CD14-positive monocyte (primary cell): ENCODE data around the gene KLK14. TPM values are rescaled to one million over a fixed set of nuclear protein-coding genes. Genes with fewer than 3 reads are reported as not detected.

Experiments
- DNase-seq, 3 donors: peaks; one replicate each; pipeline ENCODE4 v3.0.0-alpha.2; 2011 to 2022
- H2AFZ ChIP-seq: 2 replicates; pipeline ENCODE4 v1.6.0; 2012; ENCODE audit warnings: mild to moderate bottlenecking, low read depth, low read length, inconsistent platforms; ENCODE audit not compliant: insufficient read depth, poor library complexity, severe bottlenecking
- H3K27ac ChIP-seq, 2 donors: 1 replicate in 1 of 2; 2 replicates in 1 of 2; pipeline ENCODE4 v1.5.1; 2012 to 2013; ENCODE audit warnings: low read length in 2 of 2, control low read depth in 1 of 2, inconsistent platforms in 1 of 2, low read depth in 1 of 2, mild to moderate bottlenecking in 1 of 2
- H3K27me3 ChIP-seq, 2 donors: one replicate each; pipeline versions ENCODE4 v1.6.0 to v1.6.1; 2011 to 2013; ENCODE audit warnings: low read length in 2 of 2; ENCODE audit not compliant: control insufficient read depth in 2 of 2, insufficient read depth in 2 of 2
- H3K36me3 ChIP-seq, 2 donors: replicated peaks in 1 of 2; 1 replicate in 1 of 2; 2 replicates in 1 of 2; pipeline versions ENCODE4 v1.5.1 to v1.6.1; 2012 to 2013; ENCODE audit warnings: low read length in 2 of 2, control low read depth in 1 of 2, inconsistent platforms in 1 of 2, mild to moderate bottlenecking in 1 of 2; ENCODE audit not compliant: insufficient read depth in 2 of 2, control insufficient read depth in 1 of 2
- H3K4me1 ChIP-seq, 2 donors: 1 replicate in 1 of 2; 2 replicates in 1 of 2; pipeline versions ENCODE4 v1.5.1 to v1.6.1; 2012 to 2013; ENCODE audit warnings: low read length in 2 of 2, control low read depth in 1 of 2, inconsistent platforms in 1 of 2, mild to moderate bottlenecking in 1 of 2, moderate library complexity in 1 of 2; ENCODE audit not compliant: insufficient read depth in 2 of 2, control insufficient read depth in 1 of 2
- H3K4me2 ChIP-seq: replicated peaks from 2 replicates; pipeline ENCODE3; 2012; ENCODE audit warnings: low read length, moderate library complexity, mild to moderate bottlenecking; ENCODE audit not compliant: poor library complexity, severe bottlenecking; ENCODE audit errors: extremely low read depth
- H3K4me3 ChIP-seq, 3 experiments: fragments of 200-600 bp in 1 of 3; sonication (generic) in 1 of 3; replicated peaks in 1 of 3; 1 replicate in 2 of 3; 2 replicates in 1 of 3; pipeline ENCODE4 v1.5.1; 2011 to 2013; ENCODE audit warnings: low read length in 3 of 3, mild to moderate bottlenecking in 3 of 3, control low read depth in 2 of 3, low read depth in 2 of 3, inconsistent platforms in 1 of 3, moderate library complexity in 1 of 3
- H3K79me2 ChIP-seq: 2 replicates; pipeline ENCODE4 v1.6.0; 2012; ENCODE audit warnings: mild to moderate bottlenecking, control low read depth, inconsistent platforms, low read length, moderate library complexity; ENCODE audit not compliant: insufficient read depth
- H3K9ac ChIP-seq: 2 replicates; pipeline ENCODE4 v1.6.0; 2017; ENCODE audit warnings: low read length, mild to moderate bottlenecking; ENCODE audit not compliant: insufficient read depth, poor library complexity, severe bottlenecking
- H3K9me3 ChIP-seq, 2 donors: replicated peaks in 1 of 2; 1 replicate in 1 of 2; 2 replicates in 1 of 2; pipeline versions ENCODE4 v1.5.1 to v1.6.1; 2012 to 2013; ENCODE audit warnings: low read length in 2 of 2, control low read depth in 1 of 2; ENCODE audit not compliant: control insufficient read depth in 1 of 2, insufficient read depth in 1 of 2
- H4K20me1 ChIP-seq: 2 replicates; pipeline ENCODE4 v1.6.0; 2012; ENCODE audit warnings: mild to moderate bottlenecking, low read length, control low read depth, moderate library complexity; ENCODE audit not compliant: insufficient read depth
- H3K27ac Mint-ChIP-seq, 7 donors: one replicate each; pipeline ENCODE4 v1.8.0; 2020; ENCODE audit warnings: mild to moderate bottlenecking in 7 of 7, mixed read lengths in 7 of 7, moderate library complexity in 6 of 7, inconsistent platforms in 2 of 7
- H3K27me3 Mint-ChIP-seq, 3 donors: one replicate each; pipeline ENCODE4 v1.8.0; 2021 to 2022; ENCODE audit warnings: low read depth in 3 of 3, mild to moderate bottlenecking in 3 of 3, mixed read lengths in 3 of 3, moderate library complexity in 3 of 3, inconsistent platforms in 1 of 3
- H3K36me3 Mint-ChIP-seq, 2 donors: one replicate each; pipeline ENCODE4 v1.8.0; 2020; ENCODE audit warnings: mixed read lengths in 2 of 2, inconsistent platforms in 1 of 2, mild to moderate bottlenecking in 1 of 2
- H3K4me1 Mint-ChIP-seq: one replicate; pipeline ENCODE4 v1.8.0; 2020; ENCODE audit warnings: mild to moderate bottlenecking, mixed read lengths
- H3K4me3 Mint-ChIP-seq, 2 donors: one replicate each; pipeline ENCODE4 v1.8.0; 2020; ENCODE audit warnings: mild to moderate bottlenecking in 2 of 2, mixed read lengths in 2 of 2, moderate library complexity in 1 of 2
- H3K9me3 Mint-ChIP-seq, 7 donors: one replicate each; pipeline ENCODE4 v1.8.0; 2020 to 2022; ENCODE audit warnings: mixed read lengths in 7 of 7, mild to moderate bottlenecking in 6 of 7, moderate library complexity in 6 of 7, inconsistent platforms in 2 of 7
- WGBS: methylation state at CpG from one replicate; pipeline ENCODE4 v1.1.5; 2013; ENCODE audit warnings: missing lambda C conversion rate; ENCODE audit not compliant: insufficient coverage; 5-methylcytosine and 5-hydroxymethylcytosine counted together
- intact Hi-C, 2 donors: fragments of 100-400 bp; cut with micrococcal nuclease; formaldehyde crosslinking; loops; one replicate each; pipeline versions ENCODE4 v1.15.0 to v1.15.1; 2023
- polyA plus RNA-seq, 3 donors: library from polyadenylated mRNA; depleted of rRNA in 1 of 3; unstranded in 2 of 3; stranded (reverse) in 1 of 3; fragments of 300-500 nt in 2 of 3; fragments of >200 nt in 1 of 3; fragmentation: Illumina TruSeq in 2 of 3; gene quantifications; 1 replicate in 2 of 3; 2 replicates in 1 of 3; pipeline ENCODE4 v1.2.3, GENCODE V29; 2012 to 2021
- TF ChIP-seq, protein P1 (sequence below): fragments of 200-600 bp; IDR thresholded peaks from one replicate; pipeline ENCODE4 v1.8.0; 2022; ENCODE audit warnings: antibody characterized with exemption, mild to moderate bottlenecking

Gene KLK14
- polyA plus RNA-seq, 3 donors: 0.29 TPM; not detected in 2

DNA sequence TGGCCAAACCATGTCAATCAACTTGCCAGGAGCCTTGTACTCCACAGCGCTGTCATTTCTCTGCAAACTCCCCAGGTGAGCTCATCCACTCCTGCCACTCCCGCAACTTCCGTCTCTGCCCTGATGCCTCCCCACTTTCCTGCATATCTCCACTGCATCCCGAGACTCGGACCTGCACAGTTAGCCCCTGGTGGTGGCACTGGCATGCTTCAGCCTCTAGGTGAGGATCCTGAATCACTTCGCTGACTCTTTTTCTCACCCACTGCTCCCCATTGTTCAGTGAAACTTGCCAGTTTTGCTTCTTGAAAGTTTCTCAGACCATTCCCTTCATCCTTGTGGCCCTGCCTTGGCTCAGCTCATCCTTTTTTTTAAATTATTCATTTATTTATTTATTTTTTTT is 28.9 kb upstream of the KLK14 start:
- Histone ChIP-seq H3K4me1 (peaks cover 55 to 66% of the 10 kb centered on the region in 2 donors), H3K9ac (no peak overlapping the region), H2AFZ (no peak overlapping the region), H3K4me2 (no peak overlapping the region), H4K20me1 (peaks cover 2% of the 10 kb centered on the region), H3K27me3 (no peaks in the 10 kb centered on the region), H3K36me3 (no peaks in the 10 kb centered on the region), H3K9me3 (no peaks in the 10 kb centered on the region), H3K4me3 (no peak overlapping the region), H3K79me2 (peaks cover 16% of the 10 kb centered on the region), H3K27ac (no peak overlapping the region)
- H3K9me3 Mint-ChIP-seq: peaks cover 0 to 1% (median 0%) of the 10 kb centered on the region in 7 donors
- intact Hi-C loops: loop anchor here in 1 of 2 donors (5.0 kb wide), 1 partner anchor 36 kb away; no protein-coding TSS in a partner anchor
- no peak for DNase-seq
- H3K4me1 Mint-ChIP-seq: peaks cover 54% of the 10 kb centered on the region
- H3K4me3 Mint-ChIP-seq: no peak overlapping the region
- TF ChIP-seq, protein P1, sequence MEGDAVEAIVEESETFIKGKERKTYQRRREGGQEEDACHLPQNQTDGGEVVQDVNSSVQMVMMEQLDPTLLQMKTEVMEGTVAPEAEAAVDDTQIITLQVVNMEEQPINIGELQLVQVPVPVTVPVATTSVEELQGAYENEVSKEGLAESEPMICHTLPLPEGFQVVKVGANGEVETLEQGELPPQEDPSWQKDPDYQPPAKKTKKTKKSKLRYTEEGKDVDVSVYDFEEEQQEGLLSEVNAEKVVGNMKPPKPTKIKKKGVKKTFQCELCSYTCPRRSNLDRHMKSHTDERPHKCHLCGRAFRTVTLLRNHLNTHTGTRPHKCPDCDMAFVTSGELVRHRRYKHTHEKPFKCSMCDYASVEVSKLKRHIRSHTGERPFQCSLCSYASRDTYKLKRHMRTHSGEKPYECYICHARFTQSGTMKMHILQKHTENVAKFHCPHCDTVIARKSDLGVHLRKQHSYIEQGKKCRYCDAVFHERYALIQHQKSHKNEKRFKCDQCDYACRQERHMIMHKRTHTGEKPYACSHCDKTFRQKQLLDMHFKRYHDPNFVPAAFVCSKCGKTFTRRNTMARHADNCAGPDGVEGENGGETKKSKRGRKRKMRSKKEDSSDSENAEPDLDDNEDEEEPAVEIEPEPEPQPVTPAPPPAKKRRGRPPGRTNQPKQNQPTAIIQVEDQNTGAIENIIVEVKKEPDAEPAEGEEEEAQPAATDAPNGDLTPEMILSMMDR: peak; percentile 40
- H3K27me3 Mint-ChIP-seq: peaks cover 2 to 4% (median 2%) of the 10 kb centered on the region in 3 donors
- WGBS: 47% methylated on average over 6 of the region's 6 CpGs
- H3K36me3 Mint-ChIP-seq: peaks cover 0 to 1% of the 10 kb centered on the region in 2 donors
- H3K27ac Mint-ChIP-seq: no peak overlapping the region

DNA sequence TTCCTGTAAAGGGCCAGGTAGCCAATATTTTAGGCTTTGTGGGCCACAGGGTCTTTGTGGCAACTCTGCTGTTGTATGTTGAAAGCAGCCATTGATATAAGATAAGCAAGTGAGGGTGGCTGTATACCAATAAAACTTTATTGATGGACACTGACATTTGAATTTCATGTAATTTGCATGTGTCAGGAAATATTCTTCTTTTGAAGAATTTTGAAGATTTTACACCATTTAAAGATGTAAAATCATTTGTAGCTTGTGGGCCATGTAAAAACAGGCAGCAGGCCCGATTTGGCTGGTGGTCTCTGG is 27.9 kb upstream of the KLK14 start:
- no peaks in the 10 kb centered on the region for H3K27me3 ChIP-seq
- Mint-ChIP-seq H3K27me3 (peaks cover 2 to 4% (median 2%) of the 10 kb centered on the region in 3 donors), H3K9me3 (peaks cover 0 to 1% (median 0%) of the 10 kb centered on the region in 7 donors), H3K4me1 (peaks cover 51% of the 10 kb centered on the region), H3K4me3 (no peak overlapping the region), H3K36me3 (peaks cover 3 to 6% of the 10 kb centered on the region in 2 donors), H3K27ac (no peak overlapping the region)
- H4K20me1 ChIP-seq: peaks cover 4% of the 10 kb centered on the region
- peaks cover 52 to 62% of the 10 kb centered on the region in 2 donors for H3K4me1 ChIP-seq
- no peaks in the 10 kb centered on the region for H3K9me3 ChIP-seq
- H3K79me2 ChIP-seq: peaks cover 26% of the 10 kb centered on the region
- TF ChIP-seq, protein P1: no peak
- intact Hi-C loops: loop anchor here in 1 of 2 donors (5.0 kb wide), 1 partner anchor 37 kb away; no protein-coding TSS in a partner anchor
- no peak overlapping the region for H2AFZ ChIP-seq
- H3K9ac ChIP-seq: no peak overlapping the region
- H3K36me3 ChIP-seq: peaks cover 0 to under 1% of the 10 kb centered on the region in 2 donors
- no peak overlapping the region for H3K4me3 ChIP-seq
- 63% methylated on average over 1 of the region's 1 CpG for WGBS
- DNase-seq: no peak
- H3K4me2 ChIP-seq: no peak overlapping the region
- H3K27ac ChIP-seq: no peak overlapping the region
